ENCODE data around the gene KRTAP5-9.
"Not testable (repeated sequence)": the region's sequence is repeated elsewhere in the genome, so short reads cannot be mapped to it uniquely, and the experiment has no call there.

GRCh38 chr11:71588822-71589545, 40.8 kb downstream of the KRTAP5-9 start:
- TF ChIP-seq CTCF (optimal IDR thresholded peaks at IDR 0.05 in 1 of 3, IDR thresholded peaks at IDR 0.05 in 1 of 3, conservative IDR thresholded peaks at IDR 0.05 in 1 of 3; ENCODE audit: extremely low read depth in 1 of 3, insufficient read depth in 2 of 3, low read length in 3 of 3): peak in 1 of 3 experiments; percentile 8
- TF ChIP-seq EZH2 (IDR thresholded peaks at IDR 0.05; ENCODE audit: low read length): not testable (repeated sequence)

Data from keratinocyte (primary cell).